Activated naive CD4-positive, alpha-beta T cell (primary cell): ENCODE measurements around the gene MAD2L1.

Experiments used
- DNase-seq, 4 experiments: peaks; one replicate each; lab custom pipeline; 2025; lab: John Stamatoyannopoulos, UW

The MAD2L1 gene

DNA sequence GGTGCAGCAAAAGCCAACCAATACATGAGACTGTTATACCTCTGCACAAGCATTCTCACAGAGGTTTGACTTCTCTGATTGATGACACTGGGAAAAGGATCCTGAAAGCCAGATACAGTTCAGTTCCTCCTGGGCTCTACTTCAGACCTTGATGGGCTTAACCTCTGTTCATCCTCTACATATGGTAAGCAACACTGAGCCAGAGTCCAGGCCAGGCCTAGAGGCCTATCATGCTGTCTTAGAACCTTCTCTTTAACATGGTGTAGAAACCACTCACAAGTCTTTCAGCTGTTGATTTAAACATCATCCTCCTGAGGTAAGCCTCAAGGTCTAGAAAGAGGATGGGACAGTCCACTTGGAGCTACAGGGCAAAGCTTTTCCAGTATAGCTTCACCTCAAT lies 9.2 kb downstream of the MAD2L1 start:
- no peak for DNase-seq

- DNase-seq = no peak
Measured at GRCh38 chr4:120056246-120056645, 10.4 kb downstream of the MAD2L1 start.

- DNase-seq = no peak
Measured at GRCh38 chr4:120055795-120056194, 10.9 kb downstream of the MAD2L1 start.

GRCh38 chr4:120055162-120055561 lies 11.5 kb downstream of the MAD2L1 start:
- no peak for DNase-seq

DNA sequence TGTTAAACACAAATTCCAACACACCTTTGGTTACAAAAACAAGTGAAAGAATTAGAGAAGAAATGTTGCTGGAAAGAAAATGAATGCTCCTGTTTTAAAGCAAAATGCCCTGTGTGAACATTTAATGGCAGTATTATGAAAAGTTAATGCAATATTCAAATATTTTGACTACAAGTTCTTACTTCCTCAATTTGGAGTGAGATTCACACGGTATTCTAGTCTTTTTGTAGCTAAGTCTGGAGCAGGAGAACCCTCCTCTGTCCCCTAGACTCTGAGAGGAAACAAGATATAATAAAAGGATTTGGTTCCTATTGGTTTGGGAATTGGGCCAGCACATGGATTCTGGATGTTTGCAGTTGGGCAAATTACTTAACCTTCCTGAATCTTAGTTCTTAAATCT lies 12.7 kb downstream of the MAD2L1 start:
- DNase-seq = no peak

DNA sequence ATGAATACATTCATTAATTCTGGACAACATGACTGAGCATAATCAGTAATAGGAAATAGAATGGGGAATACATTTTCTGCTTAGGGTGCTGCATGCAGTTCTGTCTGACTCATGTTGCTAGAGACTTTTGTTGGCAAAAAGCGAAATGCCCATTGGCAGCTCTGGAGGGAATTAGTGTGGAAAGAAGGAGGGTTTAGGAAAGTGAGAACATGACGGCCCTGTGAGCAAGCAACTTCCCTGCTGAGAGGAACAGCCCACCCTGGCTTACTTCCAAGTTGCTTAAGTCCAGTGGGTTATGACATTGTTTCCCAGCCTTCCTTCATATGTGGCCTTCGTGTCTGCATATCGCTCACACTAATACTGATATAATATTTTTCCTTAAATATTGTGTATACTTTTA lies 13.8 kb downstream of the MAD2L1 start:
- no peak for DNase-seq

DNA sequence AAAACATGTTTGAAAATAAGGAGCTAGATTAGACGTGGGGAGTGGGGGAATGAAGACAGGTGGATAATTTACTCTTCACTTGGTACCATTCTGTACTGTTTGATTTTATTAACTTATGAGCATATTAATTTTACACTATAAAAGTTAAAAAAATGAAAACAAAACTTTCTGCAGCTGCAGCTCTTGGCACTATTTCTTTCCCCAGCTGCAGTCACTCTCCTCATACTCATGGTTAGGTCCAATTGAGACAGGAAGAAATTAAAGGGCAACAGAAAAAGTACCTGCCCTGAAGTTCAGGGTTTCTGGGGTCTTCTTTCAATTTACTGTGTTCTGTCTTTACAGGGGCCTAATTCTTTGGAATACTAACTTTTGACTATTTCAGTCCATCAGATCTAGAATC lies 15.4 kb downstream of the MAD2L1 start:
- no peak for DNase-seq

DNA sequence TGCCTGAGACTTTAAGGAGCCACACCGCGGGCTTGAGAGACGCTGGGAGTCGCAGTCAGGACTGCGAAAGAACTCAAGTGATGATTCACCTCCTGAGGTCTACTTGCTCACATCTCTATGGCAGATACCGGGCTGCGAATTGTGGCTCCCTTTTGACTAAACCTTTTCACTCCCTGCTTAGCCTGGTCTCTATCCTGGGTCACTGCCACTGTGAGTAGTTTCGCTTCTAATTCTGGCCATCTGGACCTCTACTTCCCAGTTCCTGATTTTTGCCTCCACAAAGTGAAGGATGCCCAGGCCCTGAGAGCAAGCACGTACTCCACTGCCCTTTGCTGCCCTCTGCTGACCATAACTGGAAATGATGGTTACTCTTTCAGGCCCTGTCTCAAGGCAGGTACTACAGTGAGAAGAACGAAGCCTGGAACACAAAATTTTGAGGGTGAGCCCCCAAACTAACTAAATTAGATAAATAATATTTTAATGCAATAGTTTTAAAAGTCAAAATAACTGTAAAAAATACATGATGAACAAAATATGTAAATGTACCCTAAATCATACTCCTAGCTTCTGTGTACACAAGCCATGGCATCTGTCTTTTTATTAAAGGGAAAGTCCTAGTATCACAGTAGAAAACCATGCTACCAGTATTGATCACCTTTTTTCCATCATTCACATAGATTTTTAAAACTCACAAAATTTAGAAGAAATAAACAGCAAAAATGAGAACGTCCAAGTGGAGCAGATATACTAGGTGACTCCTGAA lies 16.7 kb downstream of the MAD2L1 start:
- DNase-seq = peak; percentile 4 to 49 (median 24)

- DNase-seq = no peak
Measured at GRCh38 chr4:120043828-120044227, 22.8 kb downstream of the MAD2L1 start.

DNA sequence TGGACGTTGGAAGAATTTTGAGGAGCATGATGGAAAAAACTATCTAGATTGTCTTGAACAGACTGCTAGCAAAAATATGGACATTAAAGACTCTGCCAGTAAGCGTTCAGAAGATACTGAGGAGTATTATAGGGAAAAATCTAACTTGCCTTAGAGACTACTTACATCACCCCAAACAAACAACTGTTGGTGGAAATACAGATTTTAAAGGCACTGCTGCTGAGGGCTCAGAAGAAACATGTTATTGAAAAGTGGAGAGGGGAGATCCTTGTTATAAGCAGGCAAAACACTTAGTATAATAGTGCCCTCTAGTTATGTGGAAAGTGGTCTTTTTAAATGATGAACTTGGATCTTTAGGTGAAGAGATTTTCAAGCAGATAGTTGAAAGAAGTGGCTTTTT lies 29.2 kb downstream of the MAD2L1 start:
- no peak for DNase-seq

GRCh38 chr4:120034913-120035312 lies 31.7 kb downstream of the MAD2L1 start:
- no peak for DNase-seq

DNA sequence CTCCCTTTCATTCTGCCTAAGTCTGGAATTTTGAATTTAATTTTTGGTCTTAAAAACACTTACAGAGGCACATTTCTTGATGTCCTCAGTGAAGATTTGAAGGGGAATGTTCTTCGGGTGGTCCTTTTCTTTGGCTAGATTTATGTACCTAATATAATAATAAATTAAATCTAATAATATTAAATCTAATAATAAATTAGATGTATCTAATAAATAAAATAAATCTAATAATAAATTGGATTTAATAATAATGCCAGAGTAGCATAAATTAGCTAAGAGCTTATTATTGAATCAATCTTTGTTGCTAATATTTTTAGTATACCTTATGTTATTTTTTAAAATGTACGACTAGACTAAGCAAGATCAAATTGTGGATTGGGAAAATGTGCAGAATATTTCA lies 39.8 kb downstream of the MAD2L1 start:
- no peak for DNase-seq

- no peak for DNase-seq
Measured at GRCh38 chr4:120025516-120025915, 41.1 kb downstream of the MAD2L1 start.

GRCh38 chr4:120018786-120019185 lies 47.9 kb downstream of the MAD2L1 start:
- no peak for DNase-seq

DNA sequence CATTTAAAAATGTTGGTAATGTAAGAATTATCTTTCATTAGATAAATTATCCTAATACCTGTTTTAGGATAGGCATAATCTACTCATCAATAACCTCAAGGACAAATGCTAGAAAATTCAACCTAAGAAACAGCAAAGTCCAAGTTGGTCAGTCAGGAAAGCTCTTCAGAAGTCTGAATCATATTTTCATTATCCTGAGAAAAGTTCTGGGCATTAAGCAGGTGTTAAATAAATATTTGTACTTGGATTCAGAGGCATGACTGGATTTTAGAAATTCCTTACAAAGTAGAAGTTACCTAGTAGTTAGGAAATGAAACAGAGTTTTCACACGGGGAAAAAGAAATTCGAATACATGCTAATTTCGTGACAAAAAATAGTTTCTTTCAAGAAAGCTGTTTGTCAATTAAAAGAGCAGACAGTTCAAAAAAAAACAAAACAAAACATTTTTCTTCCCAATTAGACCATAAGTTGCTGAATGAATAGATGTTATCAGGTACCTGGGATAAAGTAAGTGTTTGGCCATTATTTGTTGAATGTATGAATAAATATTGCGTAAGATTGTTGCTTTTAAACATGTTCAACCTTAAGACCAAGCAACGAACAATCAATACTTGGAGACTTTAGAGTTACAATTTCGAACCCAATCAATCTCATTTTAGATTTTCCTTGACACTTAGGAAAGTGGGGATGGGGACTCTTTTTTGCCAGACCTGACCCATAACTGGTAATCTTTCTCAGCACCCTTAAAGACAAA lies 48.5 kb downstream of the MAD2L1 start:
- no peak for DNase-seq

DNA sequence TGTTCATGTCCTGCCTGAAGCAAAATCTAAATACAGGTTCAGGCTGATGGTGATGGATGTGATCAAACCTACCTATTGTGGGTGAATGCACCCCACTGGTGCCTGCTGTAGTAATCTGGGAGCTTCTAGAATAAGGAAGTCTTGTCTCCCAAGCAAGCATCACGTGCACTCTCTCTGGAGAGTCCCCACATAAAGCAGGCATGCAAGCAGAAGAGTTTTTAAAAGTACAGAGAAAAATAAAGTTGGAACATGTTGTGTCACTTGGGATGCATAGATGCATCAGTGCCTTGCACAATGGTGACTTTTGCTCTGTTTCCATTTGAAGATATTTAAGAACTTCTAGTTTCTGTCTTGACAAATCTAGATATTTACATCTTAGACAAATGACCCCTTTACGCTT lies 54.9 kb downstream of the MAD2L1 start:
- no peak for DNase-seq

GRCh38 chr4:120010646-120011045 lies 56.0 kb downstream of the MAD2L1 start:
- DNase-seq = no peak

DNA sequence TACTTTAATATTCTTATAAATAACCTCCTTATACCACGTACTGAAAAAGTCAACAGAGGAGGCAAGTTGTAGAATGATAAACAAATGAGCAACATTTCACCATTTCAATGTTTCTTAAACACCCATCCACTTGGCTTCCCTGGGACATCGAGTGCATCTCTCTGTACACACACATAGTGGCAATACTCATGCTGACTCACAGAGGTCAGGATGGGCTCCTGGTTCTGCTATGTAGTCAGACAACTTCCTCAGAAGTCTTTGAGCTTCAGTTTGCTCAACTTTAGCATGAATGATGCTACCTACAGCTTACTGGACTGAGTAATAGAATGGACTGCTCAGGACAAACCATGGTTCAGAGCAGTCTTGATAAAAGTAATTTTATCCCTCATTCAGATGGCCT lies 56.9 kb downstream of the MAD2L1 start:
- no peak for DNase-seq

GRCh38 chr4:120008957-120009356 lies 57.7 kb downstream of the MAD2L1 start:
- no peak for DNase-seq

GRCh38 chr4:120007896-120008436 lies 58.7 kb downstream of the MAD2L1 start:
- no peak for DNase-seq

- no peak for DNase-seq
Measured at GRCh38 chr4:120007191-120007871, 59.3 kb downstream of the MAD2L1 start.
